Tibial nerve (tissue), 4 donors: ENCODE measurements around the gene IL25. TPM values are rescaled to one million over a fixed set of nuclear protein-coding genes. Genes with fewer than 3 reads are reported as not detected.

Source experiments
- DNase-seq, 2 donors: peaks; one replicate each; pipeline ENCODE4 v3.0.0-alpha.2; 2019; ENCODE audit warnings: low spot score in 2 of 2
- H3K27ac ChIP-seq, 4 donors: fragments of 200-600 bp; sonication (generic) in 3 of 4; one replicate each; pipeline ENCODE4 v1.5.1; 2017 to 2019; ENCODE audit warnings: mild to moderate bottlenecking in 1 of 4
- H3K27me3 ChIP-seq, 2 donors: fragments of 200-600 bp; sonication (generic) in 1 of 2; one replicate each; pipeline versions ENCODE4 v1.5.1 to v1.6.0; 2017 to 2019
- H3K36me3 ChIP-seq, 3 donors: fragments of 200-600 bp; sonication (generic); one replicate each; pipeline ENCODE4 v1.5.1; 2018 to 2019
- H3K4me1 ChIP-seq, 4 donors: fragments of 200-600 bp; sonication (generic) in 3 of 4; one replicate each; pipeline ENCODE4 v1.5.1; 2017 to 2019
- H3K4me3 ChIP-seq, 4 donors: fragments of 200-600 bp; sonication (generic) in 3 of 4; one replicate each; pipeline ENCODE4 v1.5.1; 2017 to 2019; ENCODE audit warnings: mild to moderate bottlenecking in 1 of 4, moderate library complexity in 1 of 4
- H3K9me3 ChIP-seq, 4 donors: fragments of 200-600 bp; sonication (generic) in 3 of 4; one replicate each; pipeline ENCODE4 v1.5.1; 2017 to 2019
- EP300 ChIP-seq, 2 donors: sonication (generic); formaldehyde crosslinking; IDR thresholded peaks; one replicate each; pipeline ENCODE4 v1.6.1; 2017; ENCODE audit warnings: antibody characterized with exemption in 2 of 2, mild to moderate bottlenecking in 1 of 2
- POLR2A ChIP-seq, 2 donors: fragments of 450-650 bp; IDR thresholded peaks; one replicate each; pipeline ENCODE4 v1.6.1; 2017; ENCODE audit warnings: antibody characterized with exemption in 2 of 2, mild to moderate bottlenecking in 2 of 2, moderate library complexity in 2 of 2
- WGBS, 2 donors: methylation state at CpG; one replicate each; pipeline ENCODE4 v1.1.5; 2018; 5-methylcytosine and 5-hydroxymethylcytosine counted together
- total RNA-seq, 4 donors: library from RNA; depleted of rRNA; stranded (reverse); fragments of >200 nt; gene quantifications; one replicate each; pipeline ENCODE4 v1.1.0, GENCODE V29; 2016
- TF ChIP-seq, protein P1 (sequence below), 5 experiments: fragments of 200-600 bp in 3 of 5; fragments of 450-650 bp in 2 of 5; sonication (generic) in 3 of 5; IDR thresholded peaks; one replicate each; pipeline ENCODE4 v1.5.1; 2016 to 2019; ENCODE audit warnings: antibody characterized with exemption in 5 of 5, mild to moderate bottlenecking in 3 of 5, moderate library complexity in 2 of 5

The IL25 gene
- total RNA-seq, 4 donors from 2014 or later, result not detected

DNA sequence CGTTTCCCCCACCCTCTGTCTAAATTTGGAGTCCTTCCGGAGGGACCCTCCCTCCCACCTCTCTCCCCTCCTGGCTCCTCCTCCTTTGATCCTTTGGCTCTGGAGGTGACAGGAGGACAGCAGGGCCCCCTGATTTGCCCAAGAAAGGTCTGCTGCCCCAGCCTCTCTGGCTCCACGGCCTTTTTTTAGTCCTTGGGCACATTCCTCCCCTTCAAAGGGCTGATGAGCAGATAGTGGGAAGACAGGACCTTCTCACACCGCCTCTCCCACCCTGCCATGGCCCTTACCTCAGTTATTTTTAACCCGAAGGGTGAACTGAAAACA lies 35.7 kb downstream of the IL25 start:
- no peaks in the 10 kb centered on the region for H3K9me3 ChIP-seq
- no peak for DNase-seq
- H3K4me3 ChIP-seq, result no peak overlapping the region
- H3K27ac ChIP-seq, result no peak overlapping the region
- H3K36me3 ChIP-seq, result no peaks in the 10 kb centered on the region
- no peaks in the 10 kb centered on the region for H3K27me3 ChIP-seq
- WGBS, 2 donors, result 55 to 56% methylated on average over 5 of the region's 5 CpGs
- no peaks in the 10 kb centered on the region for H3K4me1 ChIP-seq
- TF ChIP-seq POLR2A (IDR thresholded peaks at IDR 0.05) (no peak), EP300 (IDR thresholded peaks at IDR 0.05) (no peak)
- TF ChIP-seq, protein P1, sequence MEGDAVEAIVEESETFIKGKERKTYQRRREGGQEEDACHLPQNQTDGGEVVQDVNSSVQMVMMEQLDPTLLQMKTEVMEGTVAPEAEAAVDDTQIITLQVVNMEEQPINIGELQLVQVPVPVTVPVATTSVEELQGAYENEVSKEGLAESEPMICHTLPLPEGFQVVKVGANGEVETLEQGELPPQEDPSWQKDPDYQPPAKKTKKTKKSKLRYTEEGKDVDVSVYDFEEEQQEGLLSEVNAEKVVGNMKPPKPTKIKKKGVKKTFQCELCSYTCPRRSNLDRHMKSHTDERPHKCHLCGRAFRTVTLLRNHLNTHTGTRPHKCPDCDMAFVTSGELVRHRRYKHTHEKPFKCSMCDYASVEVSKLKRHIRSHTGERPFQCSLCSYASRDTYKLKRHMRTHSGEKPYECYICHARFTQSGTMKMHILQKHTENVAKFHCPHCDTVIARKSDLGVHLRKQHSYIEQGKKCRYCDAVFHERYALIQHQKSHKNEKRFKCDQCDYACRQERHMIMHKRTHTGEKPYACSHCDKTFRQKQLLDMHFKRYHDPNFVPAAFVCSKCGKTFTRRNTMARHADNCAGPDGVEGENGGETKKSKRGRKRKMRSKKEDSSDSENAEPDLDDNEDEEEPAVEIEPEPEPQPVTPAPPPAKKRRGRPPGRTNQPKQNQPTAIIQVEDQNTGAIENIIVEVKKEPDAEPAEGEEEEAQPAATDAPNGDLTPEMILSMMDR (IDR thresholded peaks at IDR 0.05), result no peak

DNA sequence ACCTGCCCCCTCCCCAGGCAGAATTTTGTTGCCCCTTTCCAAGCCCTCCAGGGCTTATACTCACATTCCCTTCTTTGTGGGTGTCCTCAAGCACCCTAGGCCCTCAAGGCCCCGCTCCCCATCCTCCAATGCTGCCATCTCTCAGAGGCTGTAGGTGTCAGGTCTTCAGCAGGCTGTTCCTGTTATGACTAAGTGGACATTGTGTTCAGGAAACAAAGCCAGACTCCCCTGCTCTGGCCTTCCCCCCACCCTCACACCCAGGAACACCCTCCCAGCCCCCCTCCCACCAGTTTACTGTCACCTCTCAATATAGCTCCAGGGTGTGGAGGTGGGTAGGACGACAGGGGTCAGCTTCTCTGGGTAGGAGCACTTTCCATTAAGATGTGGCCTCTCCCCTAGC lies 36.9 kb downstream of the IL25 start:
- 74 to 78% methylated on average over 2 of the region's 2 CpGs for WGBS, 2 donors
- Histone ChIP-seq H3K36me3 (no peaks in the 10 kb centered on the region), H3K9me3 (no peaks in the 10 kb centered on the region), H3K4me3 (no peak overlapping the region), H3K4me1 (no peaks in the 10 kb centered on the region), H3K27me3 (no peaks in the 10 kb centered on the region), H3K27ac (no peak overlapping the region)
- TF ChIP-seq POLR2A (IDR thresholded peaks at IDR 0.05) (no peak), EP300 (IDR thresholded peaks at IDR 0.05) (no peak)
- TF ChIP-seq, protein P1 (IDR thresholded peaks at IDR 0.05), result no peak
- no peak for DNase-seq

DNA sequence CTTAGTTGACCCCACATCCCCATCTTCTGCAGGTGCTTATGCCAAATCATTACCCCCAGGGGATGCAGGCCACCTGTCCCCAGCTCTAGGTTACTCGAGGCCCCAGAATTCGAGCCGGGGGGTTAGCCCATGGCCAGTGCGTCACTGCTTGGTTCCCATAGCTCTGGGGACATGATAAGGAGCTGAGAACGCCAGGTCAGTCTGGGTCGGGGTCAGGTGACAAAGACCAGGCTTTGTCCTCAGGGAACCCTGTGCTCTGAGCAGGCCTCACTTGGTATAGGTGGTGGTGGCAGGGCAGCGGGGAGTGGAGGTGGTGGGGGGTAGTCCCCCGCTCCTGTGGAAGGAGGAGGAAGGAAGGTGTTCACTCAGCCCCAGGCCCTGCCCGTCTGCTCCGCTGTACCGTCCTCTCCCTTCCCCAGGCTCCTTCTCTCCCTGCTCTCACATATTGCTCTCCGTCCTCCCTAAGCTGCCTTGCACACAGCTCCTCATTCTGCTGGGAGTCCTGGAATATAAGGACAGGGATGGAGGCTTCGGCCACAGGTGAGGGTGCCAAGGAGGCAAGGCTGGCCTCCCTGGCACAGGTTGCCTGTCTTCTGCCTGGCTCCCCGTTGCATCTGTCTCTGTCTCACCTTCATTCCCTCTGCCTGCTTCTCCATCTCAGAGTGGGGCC lies 37.5 kb downstream of the IL25 start:
- Histone ChIP-seq H3K36me3 (no peaks in the 10 kb centered on the region), H3K27me3 (no peaks in the 10 kb centered on the region), H3K9me3 (no peaks in the 10 kb centered on the region), H3K27ac (no peak overlapping the region), H3K4me3 (no peak overlapping the region), H3K4me1 (no peaks in the 10 kb centered on the region)
- TF ChIP-seq, protein P1 (IDR thresholded peaks at IDR 0.05), result no peak
- TF ChIP-seq POLR2A (IDR thresholded peaks at IDR 0.05), result no peak
- TF ChIP-seq EP300 (IDR thresholded peaks at IDR 0.05), result no peak
- DNase-seq, result no peak
- 71 to 85% methylated on average over 14 of the region's 14 CpGs for WGBS, 2 donors

DNA sequence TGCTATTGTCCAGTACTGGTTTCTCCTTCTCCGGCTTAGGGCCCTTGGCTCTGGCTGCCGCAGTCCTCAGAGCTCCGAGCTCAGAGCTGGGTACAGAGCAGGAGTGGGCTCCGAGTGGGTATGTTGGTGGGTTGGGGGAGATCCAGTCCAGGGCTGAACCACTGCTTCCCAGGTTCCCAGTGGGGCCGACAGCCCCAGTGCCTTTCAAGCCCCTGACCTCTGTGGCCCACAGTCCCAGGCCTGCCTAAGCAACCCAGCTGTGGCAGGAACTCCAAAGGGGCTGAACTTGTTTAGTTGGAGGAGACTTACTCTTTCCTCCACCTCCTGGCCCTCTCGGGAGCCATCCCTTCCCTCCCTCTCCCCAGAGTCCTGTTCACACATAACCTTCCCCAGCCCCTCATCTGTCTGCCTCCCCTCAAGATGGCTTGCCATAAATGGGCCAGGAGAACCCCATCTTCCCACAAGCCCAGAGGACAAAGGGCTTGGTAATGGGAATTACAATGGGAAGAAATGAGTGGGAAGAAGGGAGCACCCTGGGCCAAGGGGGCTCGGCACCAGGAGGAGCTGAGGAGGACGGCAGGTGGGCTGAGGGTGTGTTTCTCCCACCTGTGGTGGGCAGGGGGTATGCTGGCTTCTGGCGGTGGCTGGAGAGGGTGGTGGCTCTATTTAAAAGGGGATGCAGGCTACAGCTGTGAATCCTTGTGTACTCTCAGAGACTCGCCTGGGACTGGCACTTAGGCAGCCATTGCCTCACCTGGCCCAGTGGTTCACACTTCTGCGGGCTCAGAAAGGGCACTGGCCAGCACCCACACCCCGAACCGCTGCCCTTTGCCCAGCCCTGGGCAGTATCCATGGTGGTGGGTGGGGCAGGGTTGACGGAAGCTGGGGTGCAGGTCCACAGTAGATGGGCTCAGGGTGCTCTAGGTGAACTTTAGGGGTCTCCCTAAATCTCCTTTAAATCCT lies 39.2 kb downstream of the IL25 start:
- Histone ChIP-seq H3K27me3 (no peaks in the 10 kb centered on the region), H3K9me3 (no peaks in the 10 kb centered on the region), H3K36me3 (no peaks in the 10 kb centered on the region), H3K4me3 (no peak overlapping the region), H3K27ac (no peak overlapping the region), H3K4me1 (no peaks in the 10 kb centered on the region)
- DNase-seq, result no peak
- TF ChIP-seq EP300 (IDR thresholded peaks at IDR 0.05), result no peak
- TF ChIP-seq, protein P1 (IDR thresholded peaks at IDR 0.05), result no peak
- TF ChIP-seq POLR2A (IDR thresholded peaks at IDR 0.05), result no peak
- 76 to 80% methylated on average over 13 to 14 of the region's 14 CpGs for WGBS, 2 donors

DNA sequence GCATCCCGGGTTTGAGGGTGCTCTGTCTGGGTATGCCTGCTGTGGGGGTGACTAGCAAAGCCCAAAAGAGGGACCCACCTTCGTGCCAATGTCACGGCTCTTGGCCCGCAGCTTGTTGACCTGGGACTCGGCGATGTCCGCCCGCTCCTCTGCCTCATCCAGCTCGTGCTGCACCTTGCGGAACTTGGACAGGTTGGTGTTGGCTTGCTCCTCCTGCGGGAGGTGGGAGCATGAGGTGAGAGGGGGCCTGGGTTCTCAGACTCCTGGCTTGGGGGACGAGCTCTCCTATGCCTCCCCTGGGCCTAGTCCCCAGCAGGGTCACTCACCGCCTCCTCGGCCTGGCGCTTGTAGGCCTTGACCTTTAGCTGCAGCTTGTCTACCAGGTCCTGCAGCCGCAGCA lies 41.1 kb downstream of the IL25 start:
- no peak for DNase-seq
- H3K36me3 ChIP-seq, result no peaks in the 10 kb centered on the region
- H3K27ac ChIP-seq, result no peak overlapping the region
- no peaks in the 10 kb centered on the region for H3K4me1 ChIP-seq
- 85 to 87% methylated on average over 15 of the region's 16 CpGs for WGBS, 2 donors
- H3K9me3 ChIP-seq, result no peaks in the 10 kb centered on the region
- H3K4me3 ChIP-seq, result no peak overlapping the region
- no peaks in the 10 kb centered on the region for H3K27me3 ChIP-seq
- TF ChIP-seq POLR2A (IDR thresholded peaks at IDR 0.05), result no peak
- TF ChIP-seq, protein P1 (IDR thresholded peaks at IDR 0.05), result no peak
- TF ChIP-seq EP300 (IDR thresholded peaks at IDR 0.05), result no peak
